H7 (cell line): ENCODE measurements around the gene RIPPLY2. TPM values are rescaled to one million over a fixed set of nuclear protein-coding genes. Genes with fewer than 3 reads are reported as not detected.
"Not testable (repeated sequence)": the region's sequence is repeated elsewhere in the genome, so short reads cannot be mapped to it uniquely, and the experiment has no call there.

Source experiments
- DNase-seq: peaks from one replicate; pipeline ENCODE4 v3.0.0; 2012
- H3K27me3 ChIP-seq: 2 replicates; pipeline ENCODE4 v1.6.0; 2011; ENCODE audit warnings: mild to moderate bottlenecking, low read length; ENCODE audit not compliant: control insufficient read depth, insufficient read depth
- H3K36me3 ChIP-seq: replicated peaks from 2 replicates; pipeline ENCODE4 v1.5.1; 2011; ENCODE audit warnings: low read length; ENCODE audit not compliant: control insufficient read depth, insufficient read depth
- H3K4me3 ChIP-seq: 2 replicates; pipeline ENCODE4 v1.5.1; 2011; ENCODE audit warnings: low read depth, mild to moderate bottlenecking, control low read depth, low read length, moderate library complexity; ENCODE audit not compliant: insufficient read depth
- total RNA-seq: library from RNA; depleted of rRNA; stranded (reverse); fragments of >200 nt; shearing (Covaris generic); gene quantifications from 2 replicates; pipeline ENCODE4 v1.2.3, GENCODE V29; 2014; rRNA removed

RIPPLY2 gene
- 0.33 and 0.90 TPM in 2 replicates for total RNA-seq

- DNase-seq = peak; percentile 79
- H3K4me3 ChIP-seq = peak within 1 kb of the TSS; percentile 70
- H3K27me3 ChIP-seq = peaks cover 35% of the 10 kb centered on the region
- H3K36me3 ChIP-seq = no peaks in the 10 kb centered on the region
Measured at GRCh38 chr6:83853178-83854000, at the start of gene RIPPLY2. TSS of gene RIPPLY2 (plus strand) at chr6:83853360. CDS start at chr6:83853417, 57 bp downstream.

GRCh38 chr6:83803492-83803891, 49.7 kb upstream of the RIPPLY2 start:
- H3K4me3 ChIP-seq, DNase-seq, H3K36me3 ChIP-seq, H3K27me3 ChIP-seq: not testable (repeated sequence)

- H3K27me3 ChIP-seq = no peaks in the 10 kb centered on the region
- H3K36me3 ChIP-seq = no peaks in the 10 kb centered on the region
- peak; percentile 24 for DNase-seq
- no peak overlapping the region for H3K4me3 ChIP-seq
Measured at GRCh38 chr6:83804886-83805285, 48.3 kb upstream of the RIPPLY2 start.

- H3K4me3 ChIP-seq = no peak overlapping the region
- no peak for DNase-seq
- H3K27me3 ChIP-seq = no peaks in the 10 kb centered on the region
- no peaks in the 10 kb centered on the region for H3K36me3 ChIP-seq
Measured at GRCh38 chr6:83808005-83808404, 45.2 kb upstream of the RIPPLY2 start.

- no peaks in the 10 kb centered on the region for H3K36me3 ChIP-seq
- no peak overlapping the region for H3K4me3 ChIP-seq
- no peak for DNase-seq
Measured at GRCh38 chr6:83808926-83809325, 44.2 kb upstream of the RIPPLY2 start.

GRCh38 chr6:83812595-83812994, 40.6 kb upstream of the RIPPLY2 start:
- H3K27me3 ChIP-seq = no peaks in the 10 kb centered on the region
- no peak for DNase-seq
- no peak overlapping the region for H3K4me3 ChIP-seq
- no peaks in the 10 kb centered on the region for H3K36me3 ChIP-seq

More at GRCh38 chr6:83808926-83809325, 44.2 kb upstream of the RIPPLY2 start:
- no peaks in the 10 kb centered on the region for H3K27me3 ChIP-seq

GRCh38 chr6:83815631-83816272, 37.4 kb upstream of the RIPPLY2 start:
- H3K4me3 ChIP-seq = no peak overlapping the region
- no peaks in the 10 kb centered on the region for H3K27me3 ChIP-seq
- no peak for DNase-seq
- no peaks in the 10 kb centered on the region for H3K36me3 ChIP-seq

- H3K36me3 ChIP-seq = no peaks in the 10 kb centered on the region
- no peak for DNase-seq
- no peak overlapping the region for H3K4me3 ChIP-seq
- no peaks in the 10 kb centered on the region for H3K27me3 ChIP-seq
Measured at GRCh38 chr6:83822629-83823169, 30.5 kb upstream of the RIPPLY2 start.

- Histone ChIP-seq H3K4me3 (no peak overlapping the region), H3K27me3 (no peaks in the 10 kb centered on the region), H3K36me3 (no peaks in the 10 kb centered on the region)
- no peak for DNase-seq
Measured at GRCh38 chr6:83824388-83824801, 28.8 kb upstream of the RIPPLY2 start.

- no peaks in the 10 kb centered on the region for H3K27me3 ChIP-seq
- DNase-seq = no peak
- H3K4me3 ChIP-seq = no peak overlapping the region
- no peaks in the 10 kb centered on the region for H3K36me3 ChIP-seq
Measured at GRCh38 chr6:83824831-83825230, 28.3 kb upstream of the RIPPLY2 start.

- no peak overlapping the region for H3K4me3 ChIP-seq
- no peaks in the 10 kb centered on the region for H3K27me3 ChIP-seq
- DNase-seq = no peak
- no peaks in the 10 kb centered on the region for H3K36me3 ChIP-seq
Measured at GRCh38 chr6:83827050-83827449, 26.1 kb upstream of the RIPPLY2 start.

GRCh38 chr6:83838727-83839126, 14.4 kb upstream of the RIPPLY2 start:
- Histone ChIP-seq H3K27me3 (no peaks in the 10 kb centered on the region), H3K36me3 (no peaks in the 10 kb centered on the region), H3K4me3 (no peak overlapping the region)
- DNase-seq = no peak

- DNase-seq = no peak
- H3K4me3 ChIP-seq = no peak overlapping the region
- no peaks in the 10 kb centered on the region for H3K36me3 ChIP-seq
- H3K27me3 ChIP-seq = no peaks in the 10 kb centered on the region
Measured at GRCh38 chr6:83844170-83844569, 9.0 kb upstream of the RIPPLY2 start.

GRCh38 chr6:83846291-83846690, 6.9 kb upstream of the RIPPLY2 start:
- Histone ChIP-seq H3K27me3 (no peaks in the 10 kb centered on the region; the same call in 1 of the 2 replicates), H3K36me3 (no peaks in the 10 kb centered on the region), H3K4me3 (no peak overlapping the region)
- DNase-seq = no peak

- Histone ChIP-seq H3K27me3 (no peaks in the 10 kb centered on the region; the same call in none of the 2 replicates), H3K36me3 (no peaks in the 10 kb centered on the region), H3K4me3 (no peak overlapping the region)
- no peak for DNase-seq
Measured at GRCh38 chr6:83847179-83847578, 6.0 kb upstream of the RIPPLY2 start.
